Right atrium auricular region (tissue), 2 donors: ENCODE data around the gene TDO2. TPM values are rescaled to one million over a fixed set of nuclear protein-coding genes. Genes with fewer than 3 reads are reported as not detected.
"Not testable (repeated sequence)": the region's sequence is repeated elsewhere in the genome, so short reads cannot be mapped to it uniquely, and the experiment has no call there.

Experiments used
- DNase-seq: peaks from one replicate; pipeline ENCODE4 v3.0.0-alpha.2; 2019; ENCODE audit warnings: low spot score
- H3K27ac ChIP-seq, 2 donors: fragments of 200-600 bp; sonication (generic); 1 replicate in 1 of 2; 2 replicates in 1 of 2; pipeline ENCODE4 v1.5.1; 2016 to 2019
- H3K27me3 ChIP-seq, 2 donors: fragments of 200-600 bp; sonication (generic); one replicate each; pipeline versions ENCODE4 v1.5.1 to v1.6.0; 2017 to 2019
- H3K36me3 ChIP-seq: fragments of 200-600 bp; sonication (generic); one replicate; pipeline ENCODE4 v1.5.1; 2016
- H3K4me1 ChIP-seq, 2 donors: fragments of 200-600 bp; sonication (generic); one replicate each; pipeline versions ENCODE4 v1.5.1 to v1.6.0; 2017 to 2019
- H3K4me3 ChIP-seq, 2 donors: fragments of 200-600 bp; sonication (generic); 1 replicate in 1 of 2; 2 replicates in 1 of 2; pipeline ENCODE4 v1.5.1; 2017 to 2019; ENCODE audit warnings: mild to moderate bottlenecking in 1 of 2, moderate library complexity in 1 of 2
- H3K9me3 ChIP-seq, 2 donors: fragments of 200-600 bp; sonication (generic); one replicate each; pipeline ENCODE4 v1.5.1; 2019
- CTCF ChIP-seq, 2 donors: fragments of 200-600 bp; sonication (generic); IDR thresholded peaks; one replicate each; pipeline ENCODE4 v1.5.1; 2019; ENCODE audit warnings: antibody characterized with exemption in 2 of 2
- total RNA-seq, 2 donors: library from RNA; depleted of rRNA; stranded (reverse); fragments of >200 nt; gene quantifications; one replicate each; pipeline ENCODE4 v1.1.0, GENCODE V29; 2016

TDO2 gene
- total RNA-seq, 2 donors from 2014 or later: not detected

- Histone ChIP-seq H3K27me3 (no peaks in the 10 kb centered on the region), H3K4me1 (no peaks in the 10 kb centered on the region), H3K27ac (no peak overlapping the region), H3K4me3 (no peak overlapping the region), H3K9me3 (no peaks in the 10 kb centered on the region), H3K36me3 (no peaks in the 10 kb centered on the region)
- no peak for TF ChIP-seq CTCF (IDR thresholded peaks at IDR 0.05)
- no peak for DNase-seq
Observed at GRCh38 chr4:155887847-155888570, 15.5 kb upstream of the TDO2 start.

- no peaks in the 10 kb centered on the region for H3K9me3 ChIP-seq
- no peak for TF ChIP-seq CTCF (IDR thresholded peaks at IDR 0.05)
- H3K27me3 ChIP-seq: no peaks in the 10 kb centered on the region
- H3K4me1 ChIP-seq: no peaks in the 10 kb centered on the region
- no peak for DNase-seq
- H3K4me3 ChIP-seq: no peak overlapping the region
- no peak overlapping the region for H3K27ac ChIP-seq
- no peaks in the 10 kb centered on the region for H3K36me3 ChIP-seq
Observed at GRCh38 chr4:155889031-155889793, 14.3 kb upstream of the TDO2 start.

- Histone ChIP-seq H3K9me3 (no peaks in the 10 kb centered on the region), H3K27me3 (no peaks in the 10 kb centered on the region), H3K36me3 (no peaks in the 10 kb centered on the region), H3K4me1 (no peaks in the 10 kb centered on the region), H3K4me3 (no peak overlapping the region), H3K27ac (no peak overlapping the region)
- no peak for DNase-seq
- no peak for TF ChIP-seq CTCF (IDR thresholded peaks at IDR 0.05)
Observed at GRCh38 chr4:155889946-155890345, 13.6 kb upstream of the TDO2 start.

- no peak overlapping the region for H3K27ac ChIP-seq
- no peak for TF ChIP-seq CTCF (IDR thresholded peaks at IDR 0.05)
- no peaks in the 10 kb centered on the region for H3K4me1 ChIP-seq
- no peaks in the 10 kb centered on the region for H3K36me3 ChIP-seq
- H3K4me3 ChIP-seq: no peak overlapping the region
- no peaks in the 10 kb centered on the region for H3K9me3 ChIP-seq
- no peak for DNase-seq
- no peaks in the 10 kb centered on the region for H3K27me3 ChIP-seq
Observed at GRCh38 chr4:155891058-155891457, 12.4 kb upstream of the TDO2 start.

GRCh38 chr4:155898371-155898770 is 5.1 kb upstream of the TDO2 start:
- H3K27me3 ChIP-seq, H3K27ac ChIP-seq, H3K9me3 ChIP-seq, H3K4me3 ChIP-seq, DNase-seq, H3K36me3 ChIP-seq, H3K4me1 ChIP-seq: not testable (repeated sequence)

- Histone ChIP-seq H3K4me1 (no peaks in the 10 kb centered on the region), H3K4me3 (no peak overlapping the region), H3K27ac (no peak overlapping the region), H3K9me3 (no peaks in the 10 kb centered on the region), H3K36me3 (no peaks in the 10 kb centered on the region), H3K27me3 (no peaks in the 10 kb centered on the region)
- no peak for TF ChIP-seq CTCF (IDR thresholded peaks at IDR 0.05)
- DNase-seq: no peak
Observed at GRCh38 chr4:155899891-155900290, 3.6 kb upstream of the TDO2 start.
